HG02798 (cell line): ENCODE data around the gene KLHDC9.
"Not testable (repeated sequence)": the region's sequence is repeated elsewhere in the genome, so short reads cannot be mapped to it uniquely, and the experiment has no call there.

Source experiments
- ATAC-seq: cut with Tn5 transposase; IDR thresholded peaks from one replicate; pipeline ENCODE4 v1.9.1; 2021; ENCODE audit warnings: mild to moderate bottlenecking; ENCODE audit not compliant: unreplicated experiment, poor library complexity

The KLHDC9 gene

DNA sequence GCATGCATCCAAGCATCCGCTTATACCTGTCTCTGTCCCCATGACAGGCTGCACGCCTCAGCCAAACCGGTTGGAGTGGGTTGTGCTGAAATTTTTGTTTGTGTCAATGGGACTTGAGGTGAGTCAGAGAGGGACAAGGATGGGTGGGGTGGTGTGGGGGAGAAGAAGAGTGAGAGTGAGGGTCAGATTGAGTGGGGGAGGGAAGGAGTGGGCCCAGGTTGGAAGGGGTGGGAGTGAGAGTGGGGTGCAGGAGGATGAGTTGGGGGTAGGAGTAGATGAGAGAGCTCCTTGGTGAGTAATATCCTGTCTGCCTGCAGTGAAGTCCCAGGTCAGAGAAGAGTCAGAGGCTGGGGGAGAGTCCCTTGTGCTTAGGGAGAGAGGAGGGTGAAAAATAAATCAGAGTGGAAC is 5.5 kb upstream of the KLHDC9 start:
- no peak for ATAC-seq

DNA sequence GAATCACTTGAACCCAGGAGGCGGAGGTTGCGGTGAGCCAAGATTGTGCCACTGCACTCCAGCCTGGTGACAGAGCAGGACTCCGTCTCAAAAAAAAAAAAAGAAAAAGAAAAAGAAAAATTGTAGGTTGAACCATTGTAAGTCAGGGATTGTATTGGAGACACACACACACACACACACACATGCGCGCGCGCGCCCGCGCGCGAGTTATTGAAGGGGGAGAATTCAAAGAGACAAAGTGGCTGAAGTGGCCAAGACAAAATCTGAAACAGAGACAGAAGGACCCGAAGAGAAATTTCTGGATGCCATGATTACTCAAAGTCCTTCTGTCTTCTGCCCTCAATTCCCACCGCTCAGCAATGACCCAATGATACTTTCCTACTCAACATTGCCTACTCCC is 3.7 kb upstream of the KLHDC9 start:
- ATAC-seq: no peak

DNA sequence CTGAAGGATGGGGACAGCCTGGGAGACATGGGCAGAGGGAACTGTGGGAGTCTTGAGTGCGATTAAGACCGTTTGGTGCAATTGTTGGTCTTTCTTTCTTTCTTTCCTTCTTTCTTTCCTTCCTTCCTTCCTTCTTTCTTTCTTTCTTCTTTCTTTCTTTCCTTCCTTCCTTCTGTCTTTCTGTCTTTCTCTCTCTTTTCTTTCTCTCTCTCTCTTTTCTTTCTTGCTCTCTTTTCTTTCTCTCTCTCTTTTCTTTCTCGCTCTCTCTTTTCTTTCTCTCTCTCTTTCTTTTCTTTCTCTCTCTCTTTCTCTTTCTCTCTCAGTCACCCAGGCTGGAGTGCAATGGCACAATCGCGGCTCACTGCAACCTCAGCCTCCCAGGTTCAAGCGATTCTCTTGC is 2.9 kb upstream of the KLHDC9 start:
- ATAC-seq: no peak

DNA sequence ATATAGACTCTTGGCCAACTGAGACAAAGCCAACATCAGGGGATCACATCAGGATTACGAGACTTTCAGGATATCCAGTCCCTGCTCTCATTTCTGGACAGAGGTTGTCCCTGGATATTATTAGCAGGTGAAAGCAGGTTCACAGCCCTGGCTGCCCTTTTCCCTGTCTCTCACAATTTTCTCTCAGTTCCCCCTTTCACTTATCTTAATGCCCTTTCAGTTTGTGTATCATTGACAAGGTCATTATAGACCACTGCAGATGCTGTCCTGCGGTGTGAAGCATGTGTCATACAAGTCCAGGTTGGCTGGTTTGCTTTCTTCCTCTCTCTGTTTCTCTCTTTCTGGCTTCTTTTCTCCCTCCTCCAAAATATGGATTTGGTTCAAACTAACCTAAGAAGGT is 2.1 kb upstream of the KLHDC9 start:
- no peak for ATAC-seq

DNA sequence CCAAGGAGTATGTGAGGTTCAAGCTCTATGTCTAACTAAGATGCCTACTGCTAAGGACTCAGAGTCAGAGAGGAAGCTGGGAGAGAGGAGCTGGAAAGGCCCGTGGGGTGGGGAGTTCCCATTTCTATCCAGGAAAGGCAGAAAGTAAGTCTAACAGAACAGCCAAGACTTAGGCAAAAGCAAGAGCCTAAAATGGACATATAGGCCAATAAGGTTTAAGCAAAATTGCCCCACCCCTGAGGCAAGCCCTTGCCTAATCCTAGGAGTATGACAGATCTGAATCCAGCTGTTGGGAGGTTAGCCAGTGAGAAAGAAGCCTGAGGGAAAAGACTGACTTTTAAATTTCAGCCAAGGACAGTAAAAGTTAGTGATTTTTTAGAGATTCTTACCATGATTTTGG is 1.6 kb upstream of the KLHDC9 start:
- no peak for ATAC-seq

DNA sequence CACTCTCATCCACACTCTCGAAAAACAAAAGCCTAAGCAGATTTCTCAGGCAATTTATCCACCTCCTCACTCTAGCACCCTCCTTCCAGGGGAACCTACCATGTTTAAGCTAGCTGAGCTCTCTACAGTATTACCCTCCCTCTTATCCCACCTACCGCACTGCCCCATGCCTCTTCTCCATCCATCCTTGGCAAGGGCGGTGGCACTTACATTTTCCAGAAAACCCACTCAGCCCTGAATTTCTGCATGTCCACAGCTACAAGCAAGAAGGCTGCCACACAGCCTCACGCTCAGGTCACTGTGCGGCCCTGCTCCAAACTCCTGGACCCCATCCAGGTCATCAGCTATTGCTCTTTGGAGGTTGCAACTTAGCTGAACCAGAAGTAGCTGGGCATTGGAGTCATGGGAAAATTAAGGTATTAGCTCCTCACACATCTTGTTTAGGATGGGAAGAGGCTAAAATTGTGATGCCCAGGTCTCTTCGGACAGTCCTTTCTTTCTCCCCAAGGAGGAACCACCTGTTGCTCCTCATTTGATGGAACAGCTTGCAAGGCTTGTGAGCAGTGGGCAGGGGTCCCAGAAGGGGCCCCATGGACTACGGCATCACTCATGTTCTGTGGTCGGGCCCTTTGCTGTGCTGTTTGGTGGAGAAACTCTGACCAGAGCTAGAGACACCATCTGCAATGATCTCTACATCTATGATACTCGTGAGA is 1.1 kb downstream of the KLHDC9 start:
- no peak for ATAC-seq

DNA sequence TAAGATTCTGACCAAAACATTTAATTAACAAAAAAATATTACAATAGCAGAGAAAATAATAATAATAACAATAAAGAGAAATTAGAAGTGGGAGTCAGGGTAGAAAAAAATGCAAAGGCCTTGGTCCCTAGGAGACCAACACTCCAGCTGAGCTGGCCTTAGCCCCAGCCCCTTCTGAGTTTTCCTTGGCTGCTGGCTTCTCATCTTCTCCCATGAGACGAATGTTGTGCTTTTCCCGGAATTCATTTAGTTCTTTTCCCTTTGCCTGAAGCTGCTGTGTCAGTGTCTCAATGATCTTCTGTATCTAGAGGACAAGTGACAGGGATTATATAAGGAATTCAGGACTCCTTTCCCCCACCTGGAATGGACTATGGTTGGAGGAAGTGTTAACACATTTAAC is 2.4 kb downstream of the KLHDC9 start:
- no peak for ATAC-seq

DNA sequence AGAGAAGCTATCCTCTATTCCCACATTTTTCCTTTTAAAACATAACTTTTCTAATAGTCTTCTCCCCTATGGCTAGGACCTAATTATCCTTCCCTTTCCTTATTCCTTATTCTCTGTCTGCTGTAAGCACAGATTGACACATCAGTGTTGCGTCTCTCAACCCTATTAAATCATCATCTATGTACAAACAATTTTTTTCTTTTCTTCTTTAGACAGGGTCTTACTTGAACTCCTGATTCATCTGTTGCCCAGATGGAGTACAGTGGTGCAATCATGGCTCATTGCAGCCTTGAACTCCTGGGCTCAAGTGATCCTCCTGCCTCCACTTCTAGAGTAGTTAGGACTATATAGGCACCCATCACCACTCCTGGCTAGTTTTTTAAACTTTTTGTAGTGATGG is 8.3 kb downstream of the KLHDC9 start:
- ATAC-seq: no peak

DNA sequence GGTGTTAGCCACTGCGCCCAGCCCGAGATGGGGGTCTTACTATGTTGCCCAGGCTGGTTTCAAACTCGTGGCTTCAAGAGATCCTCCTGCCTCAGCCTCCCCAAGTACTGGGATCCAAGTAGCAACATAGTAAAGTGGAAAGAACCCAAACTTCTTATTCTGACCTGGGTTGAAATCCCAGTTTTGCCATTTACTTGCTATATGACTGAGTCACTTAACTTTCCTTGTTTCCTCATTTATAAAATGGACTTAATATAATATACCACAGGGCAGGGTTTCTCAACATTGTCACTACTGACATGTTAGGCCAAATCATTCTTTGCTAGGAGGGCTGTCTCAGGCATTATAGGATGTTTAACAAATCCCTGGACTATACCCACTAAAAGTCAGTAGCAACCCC is 13.0 kb downstream of the KLHDC9 start:
- ATAC-seq: no peak

DNA sequence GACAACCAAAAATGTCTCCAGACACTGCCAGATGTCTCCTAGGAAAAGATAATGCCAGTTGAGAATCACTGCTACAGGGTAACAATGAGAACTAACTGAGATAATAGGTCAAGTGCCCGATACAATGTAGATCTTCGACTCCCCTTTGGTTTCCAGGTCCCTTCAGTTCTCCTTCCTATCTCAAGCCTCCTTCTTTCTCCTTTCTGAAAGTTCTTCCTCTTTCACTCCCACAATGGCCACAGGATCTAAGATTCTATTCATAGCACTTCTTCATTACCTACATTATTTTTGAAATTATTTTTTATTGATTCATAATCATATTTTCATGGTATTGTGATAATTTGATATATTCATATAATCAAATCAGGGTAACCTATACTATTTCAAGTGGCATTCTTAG is 13.4 kb downstream of the KLHDC9 start:
- no peak for ATAC-seq

DNA sequence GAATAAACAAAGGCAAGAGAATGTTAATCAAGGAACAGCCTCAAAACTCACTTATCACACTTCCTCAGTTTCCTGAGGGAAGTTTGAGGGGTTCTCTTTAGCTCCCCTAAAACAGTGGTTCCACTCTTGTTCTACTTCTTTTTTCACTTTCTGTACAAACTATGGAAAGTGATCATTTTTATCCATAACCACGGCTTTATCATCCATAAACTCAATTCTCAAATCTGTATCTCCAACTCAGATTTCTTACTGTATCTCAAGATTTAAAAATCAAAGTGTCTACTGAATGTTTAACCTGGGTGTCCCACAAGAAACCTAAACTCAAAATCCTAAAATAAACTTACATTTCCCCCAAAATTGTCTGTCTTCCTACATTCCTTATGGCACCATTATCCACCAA is 15.8 kb downstream of the KLHDC9 start:
- no peak for ATAC-seq

DNA sequence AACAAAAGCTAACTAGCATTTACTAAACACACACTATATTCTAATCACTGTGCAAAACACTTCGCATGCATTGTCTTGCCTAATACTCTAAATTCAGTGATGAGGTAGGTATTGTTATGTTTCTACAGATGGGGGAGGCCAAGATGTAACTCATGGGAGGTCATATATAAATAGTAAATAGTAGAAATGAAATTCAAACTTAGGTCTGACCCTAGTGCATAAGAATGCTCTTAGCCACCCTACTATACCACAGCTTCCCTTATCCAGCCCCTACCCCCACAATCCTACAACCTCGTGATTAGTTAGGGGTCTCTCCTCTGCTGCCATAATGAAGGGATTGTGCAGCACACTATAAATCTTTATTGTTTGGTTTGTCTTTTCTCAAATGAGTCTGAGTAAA is 16.4 kb downstream of the KLHDC9 start:
- no peak for ATAC-seq

DNA sequence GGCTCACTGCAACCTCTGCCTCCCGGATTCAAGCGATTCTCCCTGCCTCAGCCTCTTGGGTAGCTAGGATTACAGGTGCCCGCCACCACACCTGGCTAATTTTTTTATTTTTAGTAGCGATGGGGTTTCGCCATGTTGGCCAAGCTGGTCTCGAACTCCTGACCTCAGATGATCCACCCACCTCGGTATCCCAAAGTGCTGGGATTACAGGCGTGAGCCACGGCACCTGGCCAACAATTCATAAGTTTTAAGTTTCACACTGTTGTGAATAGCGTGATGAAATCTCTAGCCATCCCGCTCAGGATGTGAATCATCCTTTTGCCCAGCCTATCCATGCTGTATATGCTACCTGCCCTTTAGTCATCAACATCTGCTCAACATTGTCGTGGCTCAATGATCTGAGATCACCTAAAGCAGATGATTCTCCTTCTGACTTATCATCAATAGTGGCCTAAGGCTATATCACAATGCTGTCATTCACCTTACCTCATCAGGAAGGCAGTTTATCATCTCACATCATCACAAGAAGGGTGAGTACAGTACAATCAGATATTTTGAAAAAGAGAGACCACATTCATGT is 17.1 kb downstream of the KLHDC9 start:
- ATAC-seq: no peak

DNA sequence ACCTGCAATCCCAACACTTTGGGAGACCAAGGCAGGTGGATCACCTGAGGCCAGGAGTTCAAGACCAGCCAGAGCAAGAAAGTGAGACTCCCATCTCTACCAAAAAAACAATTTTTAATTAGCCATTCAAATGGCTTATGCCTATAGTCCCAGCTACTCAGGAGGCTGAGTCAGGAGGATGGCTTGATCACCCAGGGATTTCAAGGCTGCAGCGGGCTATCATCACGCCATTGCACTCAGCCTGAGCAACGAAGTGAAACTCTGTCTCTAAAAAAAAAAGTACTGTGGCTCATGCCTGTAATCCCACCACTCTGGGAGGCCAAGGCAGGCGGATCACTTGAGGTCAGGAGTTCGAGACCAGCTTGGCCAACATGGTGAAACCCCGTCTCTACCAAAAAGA is 17.8 kb downstream of the KLHDC9 start:
- not testable (repeated sequence) for ATAC-seq

DNA sequence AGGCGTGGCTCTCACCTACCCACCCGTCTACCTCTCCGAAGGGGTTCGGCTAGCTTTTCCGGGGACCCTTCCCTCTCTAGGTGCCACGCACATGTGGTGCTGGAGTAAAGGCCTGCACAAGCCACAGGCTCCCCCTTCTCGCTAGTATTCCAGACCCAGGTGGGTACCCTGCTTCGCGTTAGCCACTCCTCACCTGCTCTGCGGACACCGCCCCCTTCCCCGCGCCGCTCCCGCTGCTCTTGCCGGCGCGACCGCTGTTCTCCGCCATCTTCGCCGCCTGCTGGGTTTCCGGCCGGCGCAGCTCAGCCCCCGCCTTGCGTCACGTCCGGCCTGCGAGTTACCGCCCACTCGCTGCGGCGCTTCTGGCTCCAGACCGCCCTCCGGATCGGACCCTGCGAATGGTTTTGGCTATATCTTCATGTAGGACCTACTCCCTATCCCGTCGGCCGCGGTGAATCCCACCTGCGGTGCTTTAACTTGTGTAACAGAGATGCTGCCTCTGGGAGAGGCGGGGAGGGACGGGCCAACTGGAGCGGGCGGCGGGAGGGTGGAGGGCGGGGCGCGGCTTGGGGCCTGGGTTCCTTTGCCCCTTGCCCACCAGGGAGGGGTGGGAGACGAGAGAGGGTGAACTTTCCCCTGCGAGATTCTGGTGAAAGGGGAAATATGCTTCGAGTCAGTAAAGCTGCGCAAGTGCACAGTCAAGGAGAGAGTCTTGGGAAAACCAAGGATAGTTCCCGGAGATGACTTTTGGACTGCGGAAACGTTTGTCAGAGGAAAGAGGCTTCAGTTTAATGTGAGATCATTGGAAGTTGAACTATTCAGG is 19.8 kb downstream of the KLHDC9 start, which contains the start of the genes NIT1 and PFDN2:
TSS of gene NIT1 (plus strand) at position 347 of the 823 bp plus-strand sequence. CDS start at position 419, 72 bp downstream.
TSS of gene PFDN2 (minus strand) at position 279 of the 823 bp plus-strand sequence. CDS start at position 268, 11 bp downstream.
- ATAC-seq: peak; percentile 89

DNA sequence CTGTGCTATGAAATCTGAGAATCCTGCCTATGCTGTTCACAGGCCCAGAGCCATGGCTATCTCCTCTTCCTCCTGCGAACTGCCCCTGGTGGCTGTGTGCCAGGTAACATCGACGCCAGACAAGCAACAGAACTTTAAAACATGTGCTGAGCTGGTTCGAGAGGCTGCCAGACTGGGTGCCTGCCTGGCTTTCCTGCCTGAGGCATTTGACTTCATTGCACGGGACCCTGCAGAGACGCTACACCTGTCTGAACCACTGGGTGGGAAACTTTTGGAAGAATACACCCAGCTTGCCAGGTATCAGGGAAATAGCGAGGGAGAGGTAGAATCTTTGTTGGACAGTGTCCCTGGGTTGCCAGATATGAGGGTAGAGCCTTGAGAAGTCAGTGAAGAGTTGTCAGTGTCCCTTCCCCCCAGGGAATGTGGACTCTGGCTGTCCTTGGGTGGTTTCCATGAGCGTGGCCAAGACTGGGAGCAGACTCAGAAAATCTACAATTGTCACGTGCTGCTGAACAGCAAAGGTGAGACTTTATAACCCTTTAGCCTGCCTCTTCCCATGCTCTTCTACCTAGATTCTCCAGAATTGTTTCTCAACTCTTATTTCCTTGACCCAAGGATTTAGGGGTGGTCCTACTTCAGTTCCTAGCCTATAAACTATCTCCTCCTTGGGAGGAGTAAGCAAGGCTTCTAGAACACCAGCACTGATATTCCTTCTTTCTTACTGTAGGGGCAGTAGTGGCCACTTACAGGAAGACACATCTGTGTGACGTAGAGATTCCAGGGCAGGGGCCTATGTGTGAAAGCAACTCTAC is 21.1 kb downstream of the KLHDC9 start:
- ATAC-seq: peak; percentile 52

DNA sequence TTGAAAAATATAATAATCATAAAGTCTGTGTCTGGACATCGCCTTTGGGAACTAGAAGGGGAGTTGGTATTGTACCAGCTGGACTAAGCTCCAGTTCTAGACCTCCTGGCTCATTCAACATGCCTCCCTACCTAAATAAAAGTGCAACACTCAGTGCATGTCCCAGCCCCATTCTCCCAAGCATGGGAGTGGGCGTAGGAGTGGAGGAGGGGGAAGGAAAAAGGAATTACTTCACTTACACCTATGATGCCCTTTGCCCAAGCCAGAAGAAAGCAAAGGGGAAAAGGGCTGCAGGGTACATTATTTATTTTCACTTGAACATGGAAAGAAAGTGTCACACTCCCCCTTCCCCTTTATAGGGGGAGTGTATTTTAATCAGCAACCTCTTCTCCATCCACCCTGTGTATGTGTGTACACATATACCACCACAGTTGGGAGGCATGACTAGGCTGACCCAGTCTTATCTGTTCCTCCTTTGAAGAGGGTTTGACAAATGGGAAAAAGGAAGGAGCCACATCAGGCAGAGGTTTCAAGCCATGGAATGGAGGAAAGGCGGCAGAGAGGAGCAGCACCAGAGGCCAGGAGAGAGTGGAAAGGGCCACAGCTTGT is 23.0 kb downstream of the KLHDC9 start:
- ATAC-seq: no peak

DNA sequence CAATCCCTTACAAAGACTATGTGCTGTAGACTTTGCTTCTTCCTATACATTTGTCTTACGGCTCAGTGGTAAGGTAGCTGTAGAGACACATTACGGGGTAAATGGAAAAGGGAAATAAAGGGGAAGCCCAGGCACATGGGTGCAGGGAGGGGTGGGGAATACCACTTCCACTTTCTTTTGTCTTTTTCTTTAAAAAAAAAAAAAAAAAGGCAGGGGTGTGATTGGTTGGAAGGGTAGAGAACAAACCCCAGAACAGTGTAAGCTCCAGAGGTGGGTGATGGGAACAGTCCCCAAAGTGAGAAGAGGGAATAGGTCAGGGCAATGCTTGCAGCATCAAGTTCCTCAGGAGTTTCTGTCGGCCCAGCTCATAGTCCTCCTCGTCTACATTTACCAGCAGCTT is 23.7 kb downstream of the KLHDC9 start:
- no peak for ATAC-seq

DNA sequence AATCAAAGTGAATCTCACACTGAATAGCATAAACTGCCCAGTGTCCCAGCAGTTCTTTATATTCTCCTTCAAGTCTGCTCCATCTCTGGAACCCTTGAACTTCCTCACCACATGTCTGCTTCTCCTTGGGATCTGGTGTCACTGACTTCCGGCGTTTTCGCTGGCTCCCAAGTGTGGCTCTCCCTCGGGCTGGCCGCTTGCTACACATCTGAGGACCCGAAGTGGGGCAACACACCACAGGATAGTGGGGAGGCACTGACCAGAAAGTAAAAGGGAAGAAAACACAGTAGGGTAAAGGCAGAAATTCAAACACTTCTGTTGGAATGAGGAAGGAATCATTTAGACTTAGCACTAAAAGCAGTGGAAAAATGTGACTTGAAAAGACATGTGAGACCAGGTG is 24.8 kb downstream of the KLHDC9 start:
- ATAC-seq: no peak

DNA sequence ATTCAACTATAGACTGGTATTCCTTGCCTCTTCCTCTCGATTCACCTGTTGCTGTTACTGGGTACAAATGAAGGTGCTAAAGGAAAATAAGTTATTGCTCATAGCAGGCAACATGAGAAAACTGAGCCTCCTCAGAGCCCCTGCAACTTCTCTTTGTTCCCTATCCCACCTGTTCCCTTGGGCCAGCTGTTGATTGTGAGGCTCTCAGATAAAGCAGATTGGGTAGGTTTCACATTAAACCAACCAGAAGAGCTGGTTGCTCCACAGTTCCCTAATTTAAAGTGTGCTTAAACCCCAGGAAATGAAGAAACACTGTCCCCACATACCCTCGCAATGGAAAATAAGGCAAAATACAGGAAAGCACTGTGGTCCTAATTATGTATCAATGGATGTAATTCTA is 29.5 kb downstream of the KLHDC9 start:
- no peak for ATAC-seq
